Measurements from ENCODE around the gene IQCF2.

GRCh38 chr3:51888463-51889105, 27.2 kb downstream of the IQCF2 start:
- TF ChIP-seq CTCF (IDR thresholded peaks at IDR 0.05; ENCODE audit: poor library complexity, severe bottlenecking) (no peak), RAD21 (conservative IDR thresholded peaks at IDR 0.05) (no peak), REST (IDR thresholded peaks at IDR 0.05; ENCODE audit: borderline replicate concordance) (no peak), TAF1 (IDR thresholded peaks at IDR 0.05; ENCODE audit: low read depth) (no peak)
